Measurements from ENCODE around the gene RBMS3. TPM values are rescaled to one million over a fixed set of nuclear protein-coding genes. Genes with fewer than 3 reads are reported as not detected.
"Not testable (repeated sequence)": the region's sequence is repeated elsewhere in the genome, so short reads cannot be mapped to it uniquely, and the experiment has no call there.

The RBMS3 gene
- total RNA-seq, 4 donors from 2014 or later, result 7.3 to 21.8 (median 12.8) TPM

GRCh38 chr3:29804044-29804443, 523.2 kb downstream of the RBMS3 start:
- no peak overlapping the region for H3K4me3 ChIP-seq (ENCODE audit: low read depth, poor library complexity, severe bottlenecking)
- TF ChIP-seq POLR2A (IDR thresholded peaks at IDR 0.05) (no peak), CTCF (IDR thresholded peaks at IDR 0.05) (no peak)
- intact Hi-C loops (cut with DNase I; ENCODE audit: low total_unique reads), result no loop called here
- no peak for DNase-seq (ENCODE audit: low spot score in 2 of 2)

- TF ChIP-seq POLR2A (IDR thresholded peaks at IDR 0.05) (no peak), CTCF (IDR thresholded peaks at IDR 0.05) (no peak)
- intact Hi-C loops (cut with DNase I; ENCODE audit: low total_unique reads), result no loop called here
- WGBS, 2 donors, result 0 to 92% methylated on average over 1 of the region's 1 CpG
- no peak overlapping the region for H3K4me3 ChIP-seq (ENCODE audit: low read depth, poor library complexity, severe bottlenecking)
- DNase-seq (ENCODE audit: low spot score in 2 of 2), result no peak
Measured at GRCh38 chr3:29805757-29806156, 524.9 kb downstream of the RBMS3 start.

- WGBS, 2 donors, result 83 to 88% methylated on average over 3 of the region's 3 CpGs
- DNase-seq (ENCODE audit: low spot score in 2 of 2); intact Hi-C loops (cut with DNase I; ENCODE audit: low total_unique reads); H3K4me3 ChIP-seq (ENCODE audit: low read depth, poor library complexity, severe bottlenecking): not testable (repeated sequence)
Measured at GRCh38 chr3:29808324-29808723, 527.5 kb downstream of the RBMS3 start.

- H3K4me3 ChIP-seq (ENCODE audit: low read depth, poor library complexity, severe bottlenecking), result no peak overlapping the region
- no peak for DNase-seq (ENCODE audit: low spot score in 2 of 2)
- TF ChIP-seq POLR2A (IDR thresholded peaks at IDR 0.05) (no peak), CTCF (IDR thresholded peaks at IDR 0.05) (no peak)
- intact Hi-C loops (cut with DNase I; ENCODE audit: low total_unique reads), result no loop called here
Measured at GRCh38 chr3:29822071-29822470, 541.2 kb downstream of the RBMS3 start.

GRCh38 chr3:29823233-29823632, 542.4 kb downstream of the RBMS3 start:
- TF ChIP-seq CTCF (IDR thresholded peaks at IDR 0.05) (no peak), POLR2A (IDR thresholded peaks at IDR 0.05) (no peak)
- H3K4me3 ChIP-seq (ENCODE audit: low read depth, poor library complexity, severe bottlenecking), result no peak overlapping the region
- intact Hi-C loops (cut with DNase I; ENCODE audit: low total_unique reads), result no loop called here
- WGBS, 2 donors, result 83 to 92% methylated on average over 1 of the region's 1 CpG
- DNase-seq (ENCODE audit: low spot score in 2 of 2), result no peak

- TF ChIP-seq POLR2A (IDR thresholded peaks at IDR 0.05), result no peak
- no peak for TF ChIP-seq CTCF (IDR thresholded peaks at IDR 0.05)
- no peak overlapping the region for H3K4me3 ChIP-seq (ENCODE audit: low read depth, poor library complexity, severe bottlenecking)
- DNase-seq (ENCODE audit: low spot score in 2 of 2), result no peak
- intact Hi-C loops (cut with DNase I; ENCODE audit: low total_unique reads), result no loop called here
Measured at GRCh38 chr3:29826712-29827111, 545.8 kb downstream of the RBMS3 start.
